ENCODE data around the gene MYO1E.
"Not testable (repeated sequence)": the region's sequence is repeated elsewhere in the genome, so short reads cannot be mapped to it uniquely, and the experiment has no call there.

The MYO1E gene

DNA sequence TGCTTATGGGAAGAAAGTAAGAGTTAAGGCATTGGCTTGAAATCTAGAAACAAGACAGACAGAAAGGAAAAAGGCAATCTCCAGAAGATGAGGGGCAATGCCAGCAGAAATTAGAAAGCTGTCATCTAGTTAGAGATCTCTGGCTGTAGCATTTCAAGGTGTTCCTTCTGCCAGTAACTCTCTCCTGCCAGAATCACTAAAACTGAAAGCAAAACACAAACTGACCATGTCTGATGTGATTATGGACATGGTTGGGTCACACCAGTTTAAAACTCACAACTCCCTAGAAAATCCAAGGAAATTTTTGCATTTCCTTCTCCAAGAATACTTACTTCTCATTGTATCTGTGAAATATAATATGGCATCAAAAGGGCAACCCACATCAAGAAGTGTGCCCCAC lies 83.1 kb downstream of the MYO1E start:
- no peak for DNase-seq

DNA sequence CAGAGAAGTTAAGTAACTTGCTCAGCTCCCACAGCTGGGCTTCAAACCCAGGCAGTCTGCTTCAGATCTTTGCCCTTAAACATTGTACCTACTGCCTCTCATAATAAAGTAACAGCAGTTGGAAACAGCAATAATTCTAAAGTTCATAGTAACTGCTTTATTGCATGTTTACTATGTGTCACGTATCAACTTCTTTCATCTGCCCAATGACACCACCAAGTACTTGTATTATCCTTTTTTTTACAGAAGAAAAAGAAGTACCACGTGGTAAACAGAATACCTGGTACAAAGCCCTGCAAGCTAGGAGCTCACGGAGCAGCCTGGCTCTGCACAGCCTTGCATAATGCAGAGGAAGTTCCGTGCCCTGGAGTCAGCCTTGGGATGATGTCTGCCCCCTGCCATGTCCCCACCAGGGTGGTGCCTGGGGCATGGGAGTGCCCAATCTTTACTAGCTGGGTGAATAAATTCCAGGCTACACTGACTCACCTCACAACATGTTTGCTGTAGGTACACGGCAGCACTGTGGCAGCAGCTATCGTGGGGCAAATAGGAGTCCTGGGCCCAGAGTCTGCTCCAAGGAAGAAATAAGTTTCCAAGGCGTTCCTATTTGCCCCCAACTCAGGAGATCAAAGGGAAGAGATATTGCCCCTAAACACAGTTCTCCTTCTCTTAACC lies 88.8 kb downstream of the MYO1E start:
- peak; percentile 89 for DNase-seq

GRCh38 chr15:59282515-59283337 lies 89.9 kb downstream of the MYO1E start:
- no peak for DNase-seq

GRCh38 chr15:59281699-59282098 lies 91.0 kb downstream of the MYO1E start:
- DNase-seq, result no peak

DNA sequence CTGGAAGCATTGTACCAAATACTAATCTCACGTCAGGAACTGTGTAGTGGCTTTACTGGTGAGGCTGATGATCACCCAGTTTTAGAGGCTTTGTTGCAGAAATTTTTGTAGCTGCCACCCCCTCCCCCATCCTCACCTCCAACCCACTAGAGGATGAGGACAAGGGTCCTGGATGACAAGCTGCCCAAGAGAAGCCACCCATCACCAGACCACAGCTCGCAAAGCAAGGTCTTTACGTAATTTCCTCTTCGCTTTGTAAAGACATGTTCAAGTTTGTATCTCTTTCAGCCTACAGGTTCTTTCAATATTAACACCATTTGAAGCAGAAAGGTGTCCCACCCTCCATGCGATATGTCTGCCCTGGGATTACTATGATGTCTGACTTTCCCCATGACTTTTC lies 91.8 kb downstream of the MYO1E start:
- no peak for DNase-seq

DNA sequence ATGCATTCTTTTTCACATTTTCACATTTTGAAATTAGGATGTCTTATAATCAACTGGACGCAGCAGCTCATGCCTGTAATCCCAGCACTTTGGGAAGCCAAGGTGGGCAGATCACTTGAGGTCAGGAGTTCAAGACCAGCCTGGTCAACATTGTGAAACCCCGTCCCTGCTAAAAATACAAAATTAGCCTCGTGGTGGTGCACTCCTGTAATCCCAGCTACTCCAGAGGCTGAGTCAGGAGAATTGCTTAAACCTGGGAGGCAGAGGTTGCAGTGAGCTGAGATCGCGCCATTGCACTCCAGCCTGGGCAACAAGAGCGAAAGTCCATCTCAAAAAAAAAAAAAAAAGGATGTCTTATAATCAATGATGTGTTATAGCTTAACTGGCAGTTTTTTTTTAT lies 92.4 kb downstream of the MYO1E start:
- DNase-seq, result not testable (repeated sequence)

- DNase-seq, result no peak
Measured at GRCh38 chr15:59279023-59279422, 93.6 kb downstream of the MYO1E start.

DNA sequence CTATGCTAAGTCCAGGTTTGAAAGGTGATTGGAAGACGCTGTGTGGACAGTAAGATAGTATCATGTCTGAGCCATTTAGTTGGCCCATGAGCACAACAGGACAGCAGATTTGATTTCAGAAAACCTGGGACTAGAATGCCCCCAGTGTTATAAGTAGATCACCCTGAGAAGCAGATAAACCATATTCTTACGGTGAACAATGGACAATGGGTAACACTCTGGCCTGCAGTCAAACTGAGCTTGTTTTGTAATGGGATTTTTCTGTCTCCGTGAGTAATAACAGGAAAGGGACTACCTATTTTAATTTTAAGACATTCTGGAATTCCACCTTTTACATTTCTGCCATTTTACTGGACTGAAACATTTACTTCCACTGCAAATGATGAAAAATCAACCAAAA lies 94.6 kb downstream of the MYO1E start:
- no peak for DNase-seq

DNA sequence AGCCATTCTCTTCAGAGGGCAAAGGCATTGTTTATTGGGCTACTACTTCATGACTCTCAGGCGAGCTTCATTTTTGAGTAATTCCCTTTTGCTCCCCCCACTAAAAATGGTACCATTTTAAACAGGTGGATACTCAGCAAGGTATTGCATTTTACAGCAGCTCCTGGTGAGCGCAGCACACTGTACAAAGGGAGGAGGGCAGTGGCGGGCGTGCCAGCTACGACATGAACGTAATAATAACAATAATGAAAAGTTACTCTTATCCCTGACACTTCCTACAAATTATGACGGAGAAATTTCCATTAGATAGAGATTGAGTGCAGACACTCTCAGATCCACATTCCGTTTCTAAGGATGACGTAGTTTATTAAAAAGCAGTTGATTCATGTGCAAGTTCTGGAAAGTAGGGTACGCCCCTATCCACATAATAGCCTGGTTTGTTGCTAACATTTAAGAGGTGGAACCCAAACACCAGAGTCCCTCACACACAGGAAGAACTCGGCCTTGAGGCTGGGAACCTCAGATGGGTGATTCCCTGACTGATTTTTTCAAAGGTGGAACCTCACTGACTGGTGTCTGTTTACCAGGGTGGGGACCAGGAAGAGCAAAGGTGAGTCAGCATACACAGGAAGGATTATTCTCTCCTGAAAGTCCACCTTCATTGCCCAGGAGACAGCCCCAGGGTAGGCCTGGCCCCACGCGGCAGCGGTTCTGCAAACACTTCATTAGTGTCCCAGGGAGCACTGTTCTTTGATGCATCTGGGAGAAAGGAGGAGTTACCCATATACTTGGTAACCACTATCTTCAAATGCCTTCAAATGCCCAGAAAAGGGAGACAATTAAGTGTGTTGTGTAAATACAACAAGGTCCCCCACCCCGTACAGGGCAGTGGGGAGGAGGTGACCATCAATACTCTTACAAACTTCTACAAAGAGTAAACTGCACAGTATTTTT lies 96.2 kb downstream of the MYO1E start:
- DNase-seq, result no peak

- no peak for DNase-seq
Measured at GRCh38 chr15:59274126-59274970, 98.3 kb downstream of the MYO1E start.

- no peak for DNase-seq
Measured at GRCh38 chr15:59273234-59273633, 99.4 kb downstream of the MYO1E start.

GRCh38 chr15:59271595-59272201 lies 101.0 kb downstream of the MYO1E start:
- no peak for DNase-seq

- DNase-seq, result no peak
Measured at GRCh38 chr15:59268852-59269407, 103.7 kb downstream of the MYO1E start.

DNA sequence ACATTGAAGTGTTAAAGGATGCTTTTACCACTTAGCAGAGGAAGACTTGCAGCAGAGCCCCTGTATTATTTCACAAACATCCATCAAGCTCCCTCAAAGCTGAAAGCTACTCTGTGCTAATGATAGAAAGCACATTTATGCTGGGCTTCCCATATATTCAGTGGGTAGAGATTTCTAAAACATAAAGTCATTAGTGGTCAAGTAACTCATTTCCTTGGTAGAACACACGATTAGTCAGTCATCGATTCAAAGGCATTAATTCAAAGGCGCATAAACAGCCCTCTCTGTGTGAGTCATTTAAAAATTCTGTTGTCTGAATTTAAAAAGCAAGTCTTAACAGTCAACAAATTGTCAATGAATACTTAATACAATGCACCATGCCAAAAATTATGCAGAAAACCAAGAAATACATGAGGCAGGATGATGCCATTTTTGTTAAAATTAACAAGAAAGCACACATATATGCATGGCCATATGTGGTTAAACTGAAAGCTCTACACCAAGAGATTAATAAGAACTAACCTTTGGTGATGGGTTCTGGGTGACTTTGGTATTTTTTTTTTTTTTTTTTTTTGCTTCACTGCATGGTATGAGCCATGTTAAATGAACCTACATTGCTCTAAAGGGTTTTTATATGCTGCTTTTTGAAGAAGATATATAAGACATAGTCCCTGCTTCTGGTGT lies 104.4 kb downstream of the MYO1E start:
- no peak for DNase-seq

- DNase-seq, result no peak
Measured at GRCh38 chr15:59266028-59266427, 106.6 kb downstream of the MYO1E start.

GRCh38 chr15:59262316-59262715 lies 110.4 kb downstream of the MYO1E start:
- DNase-seq, result no peak

DNA sequence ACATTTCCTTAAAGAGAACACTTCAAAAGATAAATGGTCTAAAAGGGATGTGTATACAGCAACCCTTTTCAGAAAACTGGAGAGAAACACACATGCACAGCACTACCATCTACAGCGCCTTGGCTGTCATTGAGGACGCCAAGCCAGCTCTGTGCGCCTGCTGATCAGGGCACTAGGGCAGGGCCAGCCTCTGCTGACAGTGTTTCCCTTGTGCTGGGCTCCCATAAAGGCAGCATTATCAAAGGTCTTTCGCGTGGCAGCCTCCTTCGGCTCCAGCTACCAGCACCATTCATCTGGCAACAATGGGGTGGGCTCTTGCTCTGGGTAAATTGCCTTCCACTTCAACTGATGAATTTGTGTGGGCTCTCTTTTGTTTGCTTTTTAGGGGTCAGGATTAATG lies 112.6 kb downstream of the MYO1E start:
- no peak for DNase-seq

DNA sequence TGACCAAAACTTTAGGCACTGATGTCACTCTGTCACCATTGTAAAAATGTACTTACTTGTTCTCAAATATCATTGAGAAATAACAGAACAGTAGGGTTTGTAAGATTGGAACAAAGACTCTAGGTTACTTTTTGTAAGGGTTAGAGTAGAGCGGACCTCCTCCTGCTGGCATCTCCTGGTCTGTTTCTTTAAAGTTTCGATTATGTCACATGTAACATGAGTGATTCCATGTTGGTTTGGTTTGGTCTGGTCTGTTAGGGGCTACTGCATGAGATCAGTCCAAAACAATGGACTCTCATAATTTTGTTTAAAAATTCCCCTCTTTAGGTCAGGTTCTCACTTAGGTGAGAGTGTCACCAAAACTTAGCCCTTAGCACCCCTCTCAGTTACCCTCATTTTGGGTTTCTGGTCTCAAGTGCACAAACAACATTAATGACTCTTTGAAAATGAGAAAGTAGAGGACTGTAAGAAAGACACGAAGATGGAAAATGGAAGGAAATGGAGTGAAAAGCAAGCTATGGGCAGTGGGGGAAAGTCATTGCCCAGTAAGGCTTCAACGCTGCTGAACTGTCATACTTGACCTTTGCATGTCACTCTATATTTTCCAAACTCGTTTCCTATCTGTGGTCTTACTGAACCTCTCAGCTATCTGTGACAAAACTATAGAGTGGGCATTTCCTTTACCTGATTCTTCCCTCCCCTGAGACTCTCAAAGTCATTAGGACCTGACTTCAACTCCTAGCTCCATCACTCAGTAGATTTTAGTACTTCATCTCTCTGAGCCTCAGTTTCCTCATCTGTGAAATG lies 113.3 kb downstream of the MYO1E start:
- no peak for DNase-seq

- DNase-seq, result no peak
Measured at GRCh38 chr15:59258317-59258716, 114.4 kb downstream of the MYO1E start.

DNA sequence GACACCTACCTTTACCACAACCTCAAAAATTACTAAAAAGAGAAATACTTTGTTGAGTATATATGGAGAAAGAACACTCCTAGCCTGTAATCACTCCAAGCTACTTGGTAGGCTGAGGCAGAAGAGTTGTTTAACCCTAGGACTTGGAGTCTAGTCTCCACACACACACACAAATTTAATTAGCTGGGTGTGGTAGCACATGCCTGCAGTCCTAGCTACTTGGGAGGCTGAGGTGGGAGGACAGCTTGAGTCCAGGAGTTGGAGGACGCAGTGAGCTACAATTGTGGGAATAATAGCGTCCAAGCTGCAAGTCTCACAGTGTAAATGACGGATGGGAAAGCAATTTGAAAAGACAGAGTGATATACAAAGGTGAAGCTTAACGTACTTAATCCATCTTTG lies 115.5 kb downstream of the MYO1E start:
- DNase-seq, result no peak
